Measurements from ENCODE around the gene CCDC24. TPM values are rescaled to one million over a fixed set of nuclear protein-coding genes. Genes with fewer than 3 reads are reported as not detected.

Gene CCDC24
- total RNA-seq, 2 donors from 2014 or later = 14.3 to 23.7 TPM

DNA sequence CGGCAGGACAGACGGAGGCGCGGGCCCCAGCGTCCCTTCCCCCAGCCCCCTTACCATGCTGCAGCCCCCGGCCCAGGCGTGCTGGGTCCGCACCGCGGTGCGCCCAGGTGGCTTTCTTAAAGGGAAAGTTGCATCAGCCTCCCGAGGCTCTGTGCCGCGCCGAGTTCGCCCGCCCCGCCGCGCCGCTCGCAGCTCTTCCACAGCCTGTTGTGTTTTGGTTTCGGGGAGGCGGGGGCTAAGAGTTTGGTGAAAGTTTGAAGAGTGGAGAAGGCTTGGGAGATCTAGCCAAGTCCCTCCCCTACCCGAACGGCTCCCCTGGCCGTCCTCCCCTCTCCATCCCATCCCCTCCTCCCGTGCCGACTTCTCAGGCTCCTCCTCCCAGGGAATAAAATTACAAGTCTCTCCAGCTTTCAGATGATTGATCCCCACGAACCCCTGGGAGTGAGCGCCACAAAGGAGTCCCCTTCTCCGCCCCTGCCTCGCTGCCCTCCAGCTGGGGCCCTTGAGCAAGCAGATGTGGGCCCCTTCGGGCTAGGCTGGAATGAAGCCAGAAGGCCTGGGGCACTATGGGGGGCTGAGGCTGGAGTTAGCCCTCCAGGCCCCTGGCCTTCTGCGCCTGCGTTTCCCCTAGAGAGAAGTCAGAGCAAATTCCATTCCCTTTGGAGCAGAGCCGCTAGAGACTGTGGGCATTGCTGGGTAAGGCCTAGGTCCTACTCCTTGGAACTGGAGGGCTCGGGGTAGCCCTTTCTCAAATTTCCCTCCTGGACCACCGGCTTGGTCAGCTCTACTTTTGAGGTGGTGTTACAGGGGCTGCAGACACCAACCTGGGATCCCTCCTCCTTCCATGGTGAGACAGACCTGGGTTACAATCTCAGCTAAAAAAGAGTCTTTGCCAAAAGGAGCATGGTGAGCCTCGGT, 40.1 kb downstream of the CCDC24 start, which contains the start of gene SLC6A9:
TSS of gene SLC6A9 (minus strand) at position 211 of the 918 bp plus-strand sequence. CDS start 7,185 bp downstream, outside the sequence.
- peak within 1 kb of the TSS; percentile 87 to 88 for H3K27ac ChIP-seq
- no peak for TF ChIP-seq POLR2AphosphoS5 (IDR thresholded peaks at IDR 0.05)
- TF ChIP-seq POLR2A (IDR thresholded peaks at IDR 0.05) = peak; percentile 19
- TF ChIP-seq, protein P1, sequence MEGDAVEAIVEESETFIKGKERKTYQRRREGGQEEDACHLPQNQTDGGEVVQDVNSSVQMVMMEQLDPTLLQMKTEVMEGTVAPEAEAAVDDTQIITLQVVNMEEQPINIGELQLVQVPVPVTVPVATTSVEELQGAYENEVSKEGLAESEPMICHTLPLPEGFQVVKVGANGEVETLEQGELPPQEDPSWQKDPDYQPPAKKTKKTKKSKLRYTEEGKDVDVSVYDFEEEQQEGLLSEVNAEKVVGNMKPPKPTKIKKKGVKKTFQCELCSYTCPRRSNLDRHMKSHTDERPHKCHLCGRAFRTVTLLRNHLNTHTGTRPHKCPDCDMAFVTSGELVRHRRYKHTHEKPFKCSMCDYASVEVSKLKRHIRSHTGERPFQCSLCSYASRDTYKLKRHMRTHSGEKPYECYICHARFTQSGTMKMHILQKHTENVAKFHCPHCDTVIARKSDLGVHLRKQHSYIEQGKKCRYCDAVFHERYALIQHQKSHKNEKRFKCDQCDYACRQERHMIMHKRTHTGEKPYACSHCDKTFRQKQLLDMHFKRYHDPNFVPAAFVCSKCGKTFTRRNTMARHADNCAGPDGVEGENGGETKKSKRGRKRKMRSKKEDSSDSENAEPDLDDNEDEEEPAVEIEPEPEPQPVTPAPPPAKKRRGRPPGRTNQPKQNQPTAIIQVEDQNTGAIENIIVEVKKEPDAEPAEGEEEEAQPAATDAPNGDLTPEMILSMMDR (IDR thresholded peaks at IDR 0.05) = no peak
- no peaks in the 10 kb centered on the region for H3K9me3 ChIP-seq
- H3K27me3 ChIP-seq (replicated peaks; ENCODE audit: insufficient read depth) = no peaks in the 10 kb centered on the region
- no peaks in the 10 kb centered on the region for H3K36me3 ChIP-seq
- H3K4me1 ChIP-seq (replicated peaks) = no peaks in the 10 kb centered on the region
- H3K4me3 ChIP-seq = peak within 1 kb of the TSS; percentile 67 to 80
- DNase-seq (ENCODE audit: low spot score) = peak; percentile 47
- intact Hi-C loops (cut with DNase I) = no loop called here
- 10% methylated on average over 37 of the region's 40 CpGs for WGBS

DNA sequence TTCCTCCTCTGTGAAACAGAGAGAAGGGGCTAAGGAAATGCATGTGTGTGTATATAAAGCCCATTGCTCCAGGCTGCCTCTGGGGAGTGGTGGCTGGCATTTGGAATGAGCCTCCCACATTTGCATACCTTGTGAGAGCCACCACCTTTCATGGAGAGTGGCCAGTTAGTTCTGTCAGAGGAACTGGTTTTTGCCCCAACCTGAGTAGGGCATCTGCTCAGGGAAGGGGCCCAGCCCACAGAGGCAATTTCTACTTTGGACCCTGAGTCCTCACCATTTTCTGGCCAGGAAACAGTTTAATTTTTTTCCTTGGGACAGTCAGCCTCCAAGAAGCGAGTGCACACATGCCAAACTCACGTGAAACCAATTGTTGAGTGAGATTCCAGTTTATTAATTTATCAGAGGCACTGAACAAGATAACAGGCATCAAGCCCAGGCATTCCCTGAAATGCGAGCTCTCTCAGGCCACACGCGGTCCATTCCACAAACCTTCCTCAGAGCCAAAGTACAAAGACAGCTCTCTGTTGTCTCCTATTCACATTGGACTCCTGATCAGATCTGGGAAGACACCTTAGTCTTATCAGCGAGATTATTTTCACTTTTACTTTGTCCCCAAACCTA, 40.9 kb downstream of the CCDC24 start:
- Histone ChIP-seq H3K4me3 (no peak overlapping the region), H3K4me1 (replicated peaks) (no peaks in the 10 kb centered on the region), H3K27ac (peak overlapping the region; percentile 87 to 88), H3K27me3 (replicated peaks; ENCODE audit: insufficient read depth) (no peaks in the 10 kb centered on the region), H3K36me3 (no peaks in the 10 kb centered on the region), H3K9me3 (no peaks in the 10 kb centered on the region)
- peak; percentile 29 for TF ChIP-seq POLR2AphosphoS5 (IDR thresholded peaks at IDR 0.05)
- TF ChIP-seq, protein P1 (IDR thresholded peaks at IDR 0.05) = no peak
- 26% methylated on average over 6 of the region's 6 CpGs for WGBS
- DNase-seq (ENCODE audit: low spot score) = no peak
- intact Hi-C loops (cut with DNase I) = no loop called here

DNA sequence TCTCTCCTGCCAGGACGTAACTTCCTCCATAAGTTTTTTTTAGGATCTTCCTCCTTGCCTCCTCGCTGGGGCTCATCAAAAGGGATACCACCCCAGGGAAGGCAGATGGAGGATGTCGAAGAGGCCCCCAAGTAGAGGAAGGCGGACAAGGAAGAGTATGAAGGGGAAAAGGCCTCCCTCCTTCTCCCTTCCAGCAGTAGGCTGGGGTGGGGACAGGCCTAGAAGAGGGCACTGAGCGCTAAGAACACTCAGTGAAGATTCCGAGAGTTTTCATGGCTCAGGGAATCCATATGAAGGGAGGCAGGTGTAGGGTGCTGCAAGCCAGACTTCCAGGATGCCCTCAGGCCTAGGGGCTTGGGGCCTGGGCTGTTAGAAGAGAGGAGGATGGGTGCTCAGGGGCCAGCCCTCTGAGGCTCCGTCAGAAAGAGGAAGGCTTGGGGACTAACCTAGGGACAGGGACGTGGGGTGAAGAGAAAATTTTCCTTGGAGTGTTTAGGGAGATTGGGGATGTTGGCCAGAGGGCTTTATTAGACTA, 41.7 kb downstream of the CCDC24 start:
- Histone ChIP-seq H3K27me3 (replicated peaks; ENCODE audit: insufficient read depth) (no peaks in the 10 kb centered on the region), H3K27ac (no peak overlapping the region), H3K4me3 (no peak overlapping the region), H3K4me1 (replicated peaks) (no peaks in the 10 kb centered on the region), H3K36me3 (no peaks in the 10 kb centered on the region), H3K9me3 (no peaks in the 10 kb centered on the region)
- intact Hi-C loops (cut with DNase I) = no loop called here
- 83% methylated on average over 8 of the region's 8 CpGs for WGBS
- TF ChIP-seq POLR2A (IDR thresholded peaks at IDR 0.05) = no peak
- TF ChIP-seq POLR2AphosphoS5 (IDR thresholded peaks at IDR 0.05) = no peak
- TF ChIP-seq, protein P1 (IDR thresholded peaks at IDR 0.05) = no peak
- no peak for DNase-seq (ENCODE audit: low spot score)

DNA sequence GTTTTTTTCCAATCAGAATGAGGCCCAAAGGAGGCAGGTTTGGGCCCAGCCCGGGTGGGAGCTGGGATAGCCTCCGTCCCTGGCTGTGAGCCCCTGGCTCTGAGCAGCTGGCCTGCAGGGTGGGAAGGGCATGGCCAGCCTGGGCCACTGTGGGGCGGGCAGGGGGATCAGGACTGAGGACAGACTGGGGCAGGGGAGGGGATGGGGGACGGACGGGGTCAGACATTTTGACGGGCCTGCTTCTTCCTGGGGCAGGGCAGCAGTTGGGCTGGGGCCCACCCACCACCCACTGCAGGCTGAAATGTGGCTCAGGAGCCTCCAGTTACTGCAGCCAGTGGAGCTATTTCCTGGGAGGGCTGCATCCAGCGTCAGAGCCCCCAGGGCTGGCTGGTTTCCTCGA, 42.4 kb downstream of the CCDC24 start:
- no peaks in the 10 kb centered on the region for H3K36me3 ChIP-seq
- intact Hi-C loops (cut with DNase I) = no loop called here
- no peaks in the 10 kb centered on the region for H3K9me3 ChIP-seq
- no peaks in the 10 kb centered on the region for H3K27me3 ChIP-seq (replicated peaks; ENCODE audit: insufficient read depth)
- DNase-seq (ENCODE audit: low spot score) = no peak
- H3K4me3 ChIP-seq = no peak overlapping the region
- H3K27ac ChIP-seq = no peak overlapping the region
- TF ChIP-seq POLR2AphosphoS5 (IDR thresholded peaks at IDR 0.05) (no peak), POLR2A (IDR thresholded peaks at IDR 0.05) (no peak)
- TF ChIP-seq, protein P1 (IDR thresholded peaks at IDR 0.05) = no peak
- WGBS = 64% methylated on average over 8 of the region's 8 CpGs
- H3K4me1 ChIP-seq (replicated peaks) = no peaks in the 10 kb centered on the region
